Activated T-cell treated with anti-CD3 and anti-CD28 coated beads for 4 hours (primary cell): ENCODE results near the gene MAGED4.
"Not testable (repeated sequence)": the region's sequence is repeated elsewhere in the genome, so short reads cannot be mapped to it uniquely, and the experiment has no call there.

ENCODE experiments used
- DNase-seq: peaks from one replicate; pipeline ENCODE4 v3.0.0-alpha.2; 2020

Gene MAGED4

GRCh38 chrX:52184440-52185077, at the start of gene MAGED4:
TSS of gene MAGED4 (plus strand) at chrX:52184888. CDS start at chrX:52185923, 1,035 bp downstream.
- not testable (repeated sequence) for DNase-seq

- DNase-seq = no peak
Measured at GRCh38 chrX:52138830-52139544, 45.7 kb upstream of the MAGED4 start.

GRCh38 chrX:52139545-52139895, 45.2 kb upstream of the MAGED4 start:
- no peak for DNase-seq

- no peak for DNase-seq
Measured at GRCh38 chrX:52140020-52140419, 44.7 kb upstream of the MAGED4 start.

GRCh38 chrX:52150667-52151066, 34.0 kb upstream of the MAGED4 start:
- DNase-seq = not testable (repeated sequence)

GRCh38 chrX:52160140-52160539, 24.5 kb upstream of the MAGED4 start:
- not testable (repeated sequence) for DNase-seq

GRCh38 chrX:52166840-52167239, 17.8 kb upstream of the MAGED4 start:
- no peak for DNase-seq

- not testable (repeated sequence) for DNase-seq
Measured at GRCh38 chrX:52171055-52171454, 13.6 kb upstream of the MAGED4 start.

GRCh38 chrX:52185078-52185453, 378 bp downstream of the MAGED4 start:
- DNase-seq = not testable (repeated sequence)

- not testable (repeated sequence) for DNase-seq
Measured at GRCh38 chrX:52211405-52211804, 26.7 kb downstream of the MAGED4 start.

GRCh38 chrX:52213276-52213675, 28.6 kb downstream of the MAGED4 start:
- DNase-seq = no peak

GRCh38 chrX:52216541-52216940, 31.9 kb downstream of the MAGED4 start:
- DNase-seq = no peak

GRCh38 chrX:52217494-52218160, 32.9 kb downstream of the MAGED4 start:
- DNase-seq = no peak

GRCh38 chrX:52220936-52221335, 36.2 kb downstream of the MAGED4 start:
- DNase-seq = no peak
